ENCODE data around the gene HPSE2.
"Not testable (repeated sequence)": the region's sequence is repeated elsewhere in the genome, so short reads cannot be mapped to it uniquely, and the experiment has no call there.

HPSE2 gene

GRCh38 chr10:98560565-98560964, 675.1 kb downstream of the HPSE2 start:
- no peak for DNase-seq (ENCODE audit: low spot score)

DNA sequence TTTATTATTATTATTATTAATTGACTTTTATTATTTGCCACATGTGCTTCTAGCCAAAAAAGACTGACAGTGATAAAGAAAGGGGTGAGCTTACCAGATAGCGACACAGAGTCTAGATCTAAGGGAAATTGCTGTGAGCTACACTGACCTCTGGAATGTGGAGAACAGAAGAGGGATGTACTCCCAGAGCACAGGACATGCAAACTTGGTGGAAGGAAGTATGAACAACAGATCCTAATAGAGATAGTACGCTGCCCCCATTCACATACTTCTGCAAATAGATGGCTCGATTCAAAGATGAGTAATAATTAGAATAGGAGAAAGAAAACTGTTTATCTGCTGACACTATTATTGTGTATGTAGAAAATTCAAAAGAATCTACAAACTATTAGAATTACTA, 679.6 kb downstream of the HPSE2 start:
- DNase-seq (ENCODE audit: low spot score): no peak

GRCh38 chr10:98555021-98555619, 680.5 kb downstream of the HPSE2 start:
- DNase-seq (ENCODE audit: low spot score): no peak

- not testable (repeated sequence) for DNase-seq (ENCODE audit: low spot score)
Observed at GRCh38 chr10:98541561-98541960, 694.1 kb downstream of the HPSE2 start.

DNA sequence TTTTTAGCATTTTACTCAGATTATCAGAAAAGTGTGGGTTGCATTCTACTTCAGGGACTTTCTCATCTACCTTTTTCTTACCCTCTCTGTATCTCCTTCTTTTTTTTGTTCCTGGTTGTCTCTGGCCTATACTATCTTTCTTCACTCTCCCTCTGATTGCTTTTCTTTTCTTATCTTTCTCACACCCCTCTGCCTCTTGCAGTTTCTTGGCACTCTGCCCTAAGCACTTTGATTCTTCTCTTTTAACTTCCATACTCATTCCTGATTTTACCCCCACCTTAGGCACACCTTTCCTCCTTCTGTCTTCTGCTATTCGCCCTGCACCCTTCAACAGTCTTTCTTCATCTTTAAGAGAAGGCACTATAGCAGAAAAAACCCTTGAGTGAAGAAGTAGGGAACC, 696.1 kb downstream of the HPSE2 start:
- DNase-seq (ENCODE audit: low spot score): no peak

- DNase-seq (ENCODE audit: low spot score): no peak
Observed at GRCh38 chr10:98538472-98538871, 697.2 kb downstream of the HPSE2 start.

DNA sequence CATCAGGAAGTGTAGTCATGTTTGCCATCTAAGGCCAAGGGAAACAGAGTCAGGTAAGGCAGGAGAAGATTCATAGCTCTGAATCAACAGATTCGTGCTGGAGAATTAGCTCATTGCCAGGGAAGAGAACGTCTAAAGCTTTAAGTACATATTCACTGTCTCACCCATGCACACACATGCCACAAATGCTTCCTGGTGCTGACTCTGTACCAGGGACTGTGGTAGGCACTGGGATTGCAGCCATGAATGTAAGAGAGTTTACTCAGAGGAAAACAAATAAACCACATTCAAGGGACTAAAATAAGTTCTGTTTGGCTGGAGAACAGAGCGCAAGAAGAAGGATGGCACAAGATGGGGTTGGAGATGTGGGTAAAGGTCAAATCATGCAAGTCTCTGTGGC, 699.1 kb downstream of the HPSE2 start:
- no peak for DNase-seq (ENCODE audit: low spot score)

- DNase-seq (ENCODE audit: low spot score): no peak
Observed at GRCh38 chr10:98533746-98534445, 701.8 kb downstream of the HPSE2 start.

- no peak for DNase-seq (ENCODE audit: low spot score)
Observed at GRCh38 chr10:98533241-98533640, 702.4 kb downstream of the HPSE2 start.

DNA sequence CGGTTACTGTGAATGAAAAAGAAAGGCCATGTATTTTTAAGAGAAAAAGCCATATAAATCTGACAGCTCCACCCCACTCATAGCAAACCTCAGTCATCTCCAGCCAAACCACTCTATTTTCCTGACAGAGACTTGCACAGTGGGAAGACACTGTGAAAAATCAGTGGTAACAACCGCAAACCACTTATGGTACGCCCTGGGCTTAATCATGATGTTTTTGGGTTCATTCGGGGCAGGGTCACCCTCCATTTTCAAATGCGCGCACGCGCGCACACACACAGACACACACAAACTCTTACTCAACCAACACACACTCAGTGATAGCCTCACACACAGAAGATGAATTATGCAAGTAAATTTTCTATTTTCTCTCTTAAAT, 706.9 kb downstream of the HPSE2 start:
- no peak for DNase-seq (ENCODE audit: low spot score)

- no peak for DNase-seq (ENCODE audit: low spot score)
Observed at GRCh38 chr10:98528166-98528804, 707.4 kb downstream of the HPSE2 start.

- DNase-seq (ENCODE audit: low spot score): no peak
Observed at GRCh38 chr10:98525969-98526368, 709.7 kb downstream of the HPSE2 start.

GRCh38 chr10:98524124-98524523, 711.5 kb downstream of the HPSE2 start:
- no peak for DNase-seq (ENCODE audit: low spot score)

DNA sequence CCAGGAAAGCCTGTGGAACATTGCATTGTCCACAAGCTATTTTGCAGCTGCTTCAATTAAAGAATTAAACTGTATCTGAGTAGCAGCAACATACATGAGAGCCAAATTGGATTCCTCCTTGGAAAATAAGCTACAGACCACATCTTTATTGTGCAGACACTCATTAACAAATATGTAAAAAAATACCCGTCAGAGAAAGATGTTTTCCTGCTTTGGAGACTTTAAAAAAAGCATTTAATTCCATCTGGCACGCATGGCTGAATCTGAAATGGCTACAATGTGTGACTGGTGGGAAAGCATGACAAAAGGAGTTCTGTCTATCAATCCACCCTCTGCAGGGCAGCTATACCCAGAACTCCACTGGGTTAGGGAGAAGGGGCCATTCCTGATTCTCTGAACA, 715.8 kb downstream of the HPSE2 start:
- DNase-seq (ENCODE audit: low spot score): no peak

DNA sequence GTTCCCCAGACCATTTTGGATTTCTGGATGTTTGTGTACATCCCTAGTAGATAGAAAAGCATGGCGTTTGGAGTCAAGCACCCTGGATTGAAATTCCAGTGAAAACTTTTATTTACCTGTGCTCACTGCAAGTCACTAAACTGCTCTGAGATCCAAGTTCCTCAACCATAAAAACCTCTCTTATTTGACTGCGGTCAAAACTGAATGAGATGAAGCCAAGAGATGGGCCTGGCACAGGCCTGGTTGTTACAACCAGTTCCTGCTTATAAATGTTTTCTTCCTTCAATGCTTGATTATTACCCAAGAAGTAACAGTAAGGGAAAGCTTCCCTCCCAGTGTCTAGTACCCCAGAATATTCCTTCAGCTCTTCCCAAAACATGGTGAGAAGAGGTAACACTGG, 718.0 kb downstream of the HPSE2 start:
- no peak for DNase-seq (ENCODE audit: low spot score)

- DNase-seq (ENCODE audit: low spot score): no peak
Observed at GRCh38 chr10:98516352-98516751, 719.3 kb downstream of the HPSE2 start.

DNA sequence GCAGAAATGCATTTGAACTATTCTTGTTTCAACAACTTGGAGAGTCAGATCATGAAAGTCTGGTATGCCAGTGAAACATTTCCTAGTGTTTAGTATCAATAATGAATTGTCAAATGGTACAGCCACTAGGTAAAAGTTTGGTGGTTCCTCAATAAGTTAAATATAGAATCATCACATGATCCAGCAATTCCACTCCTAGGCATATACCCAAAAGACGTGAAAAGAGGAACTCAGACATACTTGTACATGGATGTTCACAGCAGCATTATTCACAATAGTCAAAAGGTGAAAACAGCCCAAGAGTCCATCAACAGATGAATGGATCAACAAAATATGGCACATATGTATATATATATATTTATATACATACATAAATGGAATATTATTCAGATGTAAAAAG, 721.9 kb downstream of the HPSE2 start:
- DNase-seq (ENCODE audit: low spot score): no peak

DNA sequence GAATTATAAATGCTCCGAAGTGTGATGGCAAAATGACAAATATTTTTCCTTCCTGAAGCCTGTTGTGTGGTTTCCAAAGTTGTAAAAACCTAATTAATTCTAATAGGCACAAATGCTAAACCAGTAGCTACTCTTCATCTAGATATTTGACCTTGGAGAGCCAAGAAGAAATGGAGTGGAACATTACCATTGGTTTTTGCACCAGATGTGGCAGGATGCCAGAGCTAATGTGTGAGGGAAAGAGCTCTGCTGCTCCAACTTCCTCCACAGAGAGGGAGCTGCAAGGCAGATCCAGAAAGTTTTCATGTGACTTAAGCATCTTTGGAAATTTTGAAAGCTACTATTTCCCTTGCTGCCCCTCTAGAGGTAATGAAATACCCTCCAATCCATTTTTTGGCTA, 723.8 kb downstream of the HPSE2 start:
- no peak for DNase-seq (ENCODE audit: low spot score)

DNA sequence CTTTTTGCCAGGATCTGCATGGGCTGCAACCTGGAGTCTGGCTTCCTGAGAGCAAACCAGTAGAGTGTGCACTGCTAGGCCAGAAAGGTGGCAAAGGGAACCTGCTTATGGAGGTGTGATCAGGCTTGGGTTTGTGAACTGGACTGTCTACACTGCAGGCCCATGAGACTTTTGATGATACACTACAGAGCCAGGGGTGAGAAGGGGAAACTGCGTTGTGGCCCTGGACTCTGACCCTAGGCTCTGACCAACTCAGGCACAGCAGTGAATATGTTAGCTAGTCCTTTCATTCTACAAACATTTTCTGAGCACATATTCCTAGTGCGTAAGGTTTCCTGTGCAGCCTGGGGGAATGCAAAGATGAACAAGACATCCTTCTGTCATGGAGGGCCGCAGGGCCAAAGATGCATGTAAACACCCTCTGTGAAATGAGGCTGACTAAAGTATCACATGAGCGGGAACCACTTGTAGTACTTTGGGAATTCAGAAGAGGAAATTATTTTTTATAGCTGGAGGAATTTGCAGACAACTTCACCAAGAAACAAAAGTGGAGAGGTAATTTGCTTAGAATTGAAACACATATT, 725.1 kb downstream of the HPSE2 start:
- no peak for DNase-seq (ENCODE audit: low spot score)

- DNase-seq (ENCODE audit: low spot score): no peak
Observed at GRCh38 chr10:98509745-98510144, 725.9 kb downstream of the HPSE2 start.

DNA sequence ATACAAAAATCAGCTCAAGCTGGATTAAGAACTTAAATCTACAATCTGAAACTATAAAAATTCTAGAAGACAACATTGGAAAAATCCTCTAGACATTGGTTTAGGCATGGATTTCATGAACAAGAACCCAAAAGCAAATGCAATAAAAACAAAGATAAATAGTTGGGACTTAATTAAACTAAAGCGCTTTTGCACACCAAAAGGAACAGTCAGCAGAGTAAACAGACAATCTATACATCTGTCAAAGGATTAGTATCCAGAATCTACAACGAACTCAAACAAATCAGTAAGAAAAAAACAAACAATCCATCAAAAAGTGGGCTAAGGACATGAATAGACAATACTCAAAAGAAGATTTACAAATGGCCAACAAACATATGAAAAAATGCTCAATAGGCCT, 733.1 kb downstream of the HPSE2 start:
- DNase-seq (ENCODE audit: low spot score): not testable (repeated sequence)

GRCh38 chr10:98492763-98493162, 742.9 kb downstream of the HPSE2 start:
- no peak for DNase-seq (ENCODE audit: low spot score)

Measured in ecto neural progenitor cell (in vitro differentiated cells).